ENCODE results near the gene ZNF14.
"Not testable (repeated sequence)": the region's sequence is repeated elsewhere in the genome, so short reads cannot be mapped to it uniquely, and the experiment has no call there.

DNA sequence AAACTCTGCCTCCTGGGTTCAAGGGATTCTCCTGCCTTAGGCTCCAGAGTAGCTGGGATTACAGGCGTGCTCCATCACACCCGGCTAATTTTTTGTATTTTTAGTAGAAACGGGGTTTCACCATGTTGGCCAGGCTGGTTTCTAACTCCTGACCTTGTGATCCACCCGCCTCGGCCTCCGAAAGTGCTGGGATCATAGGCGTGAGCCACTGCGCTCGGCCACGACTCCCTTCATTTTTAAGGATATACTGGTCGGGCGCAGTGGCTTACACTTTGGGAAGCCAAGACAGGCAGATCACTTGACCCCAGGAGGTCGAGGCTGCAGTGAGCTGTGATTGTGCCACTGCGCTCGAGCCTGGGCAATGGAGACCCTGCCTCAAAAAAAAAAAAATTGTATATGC lies 46.8 kb downstream of the ZNF14 start:
- TF ChIP-seq, protein P1, sequence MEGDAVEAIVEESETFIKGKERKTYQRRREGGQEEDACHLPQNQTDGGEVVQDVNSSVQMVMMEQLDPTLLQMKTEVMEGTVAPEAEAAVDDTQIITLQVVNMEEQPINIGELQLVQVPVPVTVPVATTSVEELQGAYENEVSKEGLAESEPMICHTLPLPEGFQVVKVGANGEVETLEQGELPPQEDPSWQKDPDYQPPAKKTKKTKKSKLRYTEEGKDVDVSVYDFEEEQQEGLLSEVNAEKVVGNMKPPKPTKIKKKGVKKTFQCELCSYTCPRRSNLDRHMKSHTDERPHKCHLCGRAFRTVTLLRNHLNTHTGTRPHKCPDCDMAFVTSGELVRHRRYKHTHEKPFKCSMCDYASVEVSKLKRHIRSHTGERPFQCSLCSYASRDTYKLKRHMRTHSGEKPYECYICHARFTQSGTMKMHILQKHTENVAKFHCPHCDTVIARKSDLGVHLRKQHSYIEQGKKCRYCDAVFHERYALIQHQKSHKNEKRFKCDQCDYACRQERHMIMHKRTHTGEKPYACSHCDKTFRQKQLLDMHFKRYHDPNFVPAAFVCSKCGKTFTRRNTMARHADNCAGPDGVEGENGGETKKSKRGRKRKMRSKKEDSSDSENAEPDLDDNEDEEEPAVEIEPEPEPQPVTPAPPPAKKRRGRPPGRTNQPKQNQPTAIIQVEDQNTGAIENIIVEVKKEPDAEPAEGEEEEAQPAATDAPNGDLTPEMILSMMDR (tag by site-specific recombination; IDR thresholded peaks at IDR 0.05): not testable (repeated sequence)
- TF ChIP-seq ZNF292 (tag by site-specific recombination; IDR thresholded peaks at IDR 0.05; ENCODE audit: borderline replicate concordance, low read depth); ZNF133 (tag by site-specific recombination; IDR thresholded peaks at IDR 0.05); YY1 (tag by site-specific recombination; IDR thresholded peaks at IDR 0.05); ZNF629 (tag by site-specific recombination; IDR thresholded peaks at IDR 0.05): not testable (repeated sequence)

All from HEK293 (cell line).